ENCODE results near the gene CD48.
A peak's percentile ranks its signal among the peaks of the same experiment; 100 is the strongest.

Gene CD48

DNA sequence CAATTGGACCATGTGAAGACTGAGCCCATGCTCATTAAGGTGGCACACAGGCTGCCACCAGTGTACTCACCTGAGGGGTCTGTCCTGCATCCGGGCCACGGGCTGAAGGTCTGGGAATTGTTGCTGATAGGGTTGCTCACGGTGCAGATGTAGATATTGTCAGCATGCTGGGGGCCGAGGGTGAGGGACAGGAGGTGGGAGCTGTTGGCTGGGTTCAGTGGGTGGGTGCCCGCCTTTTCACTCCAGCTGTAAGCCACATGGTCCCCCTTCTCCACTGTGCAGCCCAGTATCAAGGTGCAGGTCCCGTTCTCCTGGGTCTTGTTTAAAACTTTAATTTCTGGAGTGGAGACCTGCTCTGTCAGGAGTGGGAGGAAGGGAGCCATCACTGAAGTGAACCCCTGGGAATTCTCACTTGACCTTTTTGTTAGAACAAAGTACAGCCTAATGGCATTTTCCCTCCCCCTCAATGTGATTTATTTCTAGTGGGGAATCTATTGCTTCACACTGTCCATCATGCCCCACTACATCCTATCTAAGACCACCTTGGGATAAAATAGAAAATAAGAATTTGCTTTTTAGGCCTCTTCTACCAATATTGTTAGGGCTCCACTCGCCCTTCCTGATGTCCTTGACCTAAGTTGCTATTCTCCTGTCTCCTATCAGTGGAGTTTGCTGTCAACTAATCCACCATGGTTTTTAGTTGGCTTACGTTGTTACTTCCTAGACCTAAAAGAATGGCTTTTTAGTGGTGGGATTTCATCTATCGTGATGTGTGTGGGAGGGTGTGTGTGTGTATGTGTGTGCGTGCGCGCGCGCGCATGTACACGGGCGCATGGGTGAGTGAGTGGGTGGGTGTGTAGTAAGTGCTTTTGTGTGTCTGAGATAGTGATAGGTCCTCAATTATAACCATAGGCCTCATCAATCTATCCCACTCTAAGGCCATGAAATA, 76.8 kb downstream of the CD48 start:
- DNase-seq (ENCODE audit: low read depth in 2 of 2) = no peak

DNA sequence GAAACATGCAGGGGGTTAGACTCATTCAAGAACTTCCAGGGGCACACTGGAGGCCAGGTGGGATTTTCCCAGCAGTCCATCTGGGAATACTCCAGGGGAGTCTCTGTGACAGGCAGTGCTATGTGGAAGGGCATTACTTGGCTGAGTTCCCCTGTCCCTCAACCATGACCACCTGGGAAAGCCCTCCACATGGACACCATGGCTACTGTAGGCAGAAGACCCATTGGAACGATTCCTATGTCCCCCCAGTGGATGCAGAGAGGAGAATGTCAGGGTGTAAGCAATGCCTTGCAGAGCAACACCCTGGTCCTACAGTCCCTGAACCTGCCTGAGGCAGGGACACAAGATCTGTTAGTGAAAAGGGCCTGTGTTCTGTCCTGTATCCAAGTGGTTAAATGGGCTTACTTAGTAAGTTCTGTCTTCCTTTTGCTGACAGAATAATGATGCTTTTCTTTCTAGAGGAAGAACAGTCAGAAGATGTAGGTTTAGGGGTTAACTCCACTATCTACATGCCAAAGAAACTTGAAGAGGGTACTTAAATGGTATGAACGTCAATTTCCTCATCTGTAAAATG, 78.2 kb downstream of the CD48 start:
- no peak for DNase-seq (ENCODE audit: low read depth in 2 of 2)

DNA sequence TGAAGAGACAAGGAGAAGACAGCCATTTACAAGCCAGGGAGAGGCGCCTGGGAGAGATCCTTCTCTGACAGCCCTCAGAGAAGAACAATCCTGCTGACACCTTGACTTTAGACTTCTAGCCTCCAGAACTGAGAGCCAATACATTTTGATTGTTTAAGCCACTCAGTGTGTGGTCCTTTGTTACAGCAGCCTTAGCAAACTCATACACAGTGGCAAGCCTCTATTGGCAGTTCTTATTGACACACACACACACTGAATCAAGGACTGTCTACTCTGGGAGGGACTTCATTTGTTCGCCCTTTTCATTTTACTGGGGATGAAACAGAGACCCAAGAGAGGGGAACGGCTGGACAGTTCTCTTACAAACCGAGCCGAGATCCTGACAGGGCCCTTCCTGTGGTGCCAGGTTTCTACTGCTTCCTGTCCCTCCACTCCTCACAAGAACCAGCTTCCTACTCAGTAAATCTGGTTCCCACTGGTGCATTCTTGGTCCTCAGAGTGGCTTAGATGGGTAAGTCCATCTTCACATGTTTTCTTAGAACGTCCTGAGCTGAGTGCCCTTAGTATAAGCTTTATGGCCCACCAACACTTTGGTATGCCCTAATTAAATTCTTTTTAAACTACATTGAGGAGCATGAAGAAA, 79.5 kb downstream of the CD48 start:
- DNase-seq (ENCODE audit: low read depth in 2 of 2) = no peak

DNA sequence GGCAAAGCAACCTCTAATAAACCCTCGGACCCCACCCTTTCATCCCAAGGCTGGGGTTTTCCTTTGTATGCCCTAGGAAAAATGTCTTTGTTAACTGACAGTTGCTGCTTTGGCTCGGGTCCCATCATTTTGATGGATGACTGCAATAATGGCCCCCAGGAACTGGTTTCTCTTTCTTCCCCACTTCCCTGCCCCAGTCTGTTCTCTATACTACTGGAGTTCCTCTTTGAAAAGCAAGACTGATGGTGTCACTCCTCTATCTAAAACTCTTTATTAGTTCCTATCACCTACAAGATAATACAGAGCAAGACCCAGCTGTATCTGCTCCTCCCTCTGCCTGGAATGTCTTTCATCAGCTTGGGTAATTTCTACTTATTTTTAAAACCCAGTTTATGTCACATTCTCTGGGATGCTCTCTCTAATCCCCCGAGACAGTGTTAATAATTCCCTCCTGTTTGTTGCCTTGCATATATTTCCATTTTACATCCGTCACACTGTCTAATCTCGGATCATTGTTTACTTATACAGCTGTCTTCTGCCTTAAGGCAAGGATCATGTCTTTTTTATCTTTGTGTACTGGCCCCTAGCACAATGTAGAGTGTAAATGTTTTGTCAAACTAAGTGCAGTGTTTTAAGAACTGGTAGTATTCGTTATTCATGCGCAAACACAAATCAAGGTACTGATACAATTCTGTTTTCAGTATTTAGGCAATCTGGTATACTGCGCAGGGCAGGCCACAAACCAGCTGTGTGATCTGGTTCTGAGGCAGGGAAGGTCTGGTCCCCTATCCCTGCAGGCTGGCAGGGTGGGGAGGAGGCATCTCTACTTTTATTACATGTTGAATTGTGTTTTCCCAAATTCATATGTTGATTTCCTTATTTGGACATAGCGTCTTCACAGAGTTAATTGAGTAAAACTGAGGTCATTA, 80.8 kb downstream of the CD48 start:
- DNase-seq (ENCODE audit: low read depth in 2 of 2) = no peak

DNA sequence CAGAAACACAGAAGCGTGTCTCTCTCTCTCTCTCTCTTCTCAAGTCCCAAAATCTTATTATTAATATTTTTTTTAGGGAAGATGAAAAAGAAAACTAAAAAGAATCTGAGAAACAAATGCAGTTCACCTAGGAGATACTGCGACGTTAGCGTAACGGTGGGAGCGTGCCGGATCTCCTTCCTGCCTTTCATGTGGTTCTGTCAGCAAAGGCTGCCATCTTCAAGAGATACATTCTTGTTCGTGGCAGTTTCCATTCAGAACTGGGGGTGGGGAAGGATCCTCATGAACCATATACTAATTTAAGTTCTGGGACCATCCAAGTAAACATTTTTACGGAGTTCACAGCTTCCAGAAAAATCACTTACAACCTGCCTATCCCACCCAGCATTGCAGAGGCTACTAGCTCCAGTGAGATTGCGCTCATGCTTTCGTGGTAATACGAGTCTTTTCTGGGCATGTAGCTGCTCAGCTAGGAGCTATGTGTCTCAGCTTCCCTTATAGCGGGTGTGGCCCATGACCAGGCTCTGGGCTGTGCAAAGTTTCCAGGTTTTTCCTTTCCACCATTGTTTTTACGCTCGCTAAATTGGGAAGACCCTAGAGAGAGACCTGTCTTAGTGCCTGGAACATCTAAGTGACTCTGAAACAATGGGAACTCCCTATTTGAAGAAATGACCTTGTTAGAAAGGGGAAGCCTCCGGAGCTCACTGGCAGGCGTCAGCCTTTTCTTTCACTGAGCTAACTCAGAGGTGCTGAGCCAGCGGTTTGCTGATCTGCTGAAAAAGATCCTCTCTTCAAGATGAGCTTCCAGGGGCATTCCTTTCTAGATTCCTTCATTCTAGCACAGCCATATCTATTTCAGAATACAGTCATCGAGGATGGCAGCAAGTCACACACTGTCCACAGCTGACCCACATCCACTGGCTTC, 82.1 kb downstream of the CD48 start:
- peak in 1 of 2 experiments; percentile 54 for DNase-seq (ENCODE audit: low read depth in 2 of 2)

DNA sequence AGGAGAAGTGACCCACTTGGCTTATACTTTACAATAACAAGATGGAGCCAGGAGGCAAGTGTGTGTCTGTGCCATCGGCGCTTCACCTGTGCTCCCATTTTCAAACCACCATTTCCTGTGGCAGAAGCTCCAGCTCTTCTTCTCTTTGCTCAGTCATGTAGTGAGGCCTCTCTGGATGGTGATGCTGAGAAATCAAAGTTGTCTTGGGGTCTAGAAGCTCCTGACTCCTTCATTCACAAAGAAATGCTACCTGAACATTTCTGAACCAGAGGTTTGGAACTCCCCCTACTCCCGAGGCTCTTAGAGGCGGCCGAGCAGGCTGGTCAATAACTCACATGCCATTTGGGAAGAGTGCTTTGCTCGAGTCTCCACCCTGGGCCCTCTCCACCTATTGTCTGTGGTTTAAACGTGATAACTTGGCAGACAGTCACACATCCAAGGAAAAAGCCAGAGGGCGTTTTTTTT, 82.8 kb downstream of the CD48 start:
- no peak for DNase-seq (ENCODE audit: low read depth in 2 of 2)
